Measurements from ENCODE around the gene AFAP1.

AFAP1 gene

GRCh38 chr4:7906171-7906701 lies 33.4 kb downstream of the AFAP1 start:
- DNase-seq (ENCODE audit: low spot score): no peak
- Histone ChIP-seq H3K4me3 (peak overlapping the region; percentile 13), H3K27ac (peak overlapping the region; percentile 80 to 81)
- TF ChIP-seq CTCF (IDR thresholded peaks at IDR 0.05): no peak

GRCh38 chr4:7904952-7905915 lies 34.4 kb downstream of the AFAP1 start:
- no peak for TF ChIP-seq CTCF (IDR thresholded peaks at IDR 0.05)
- no peak for DNase-seq (ENCODE audit: low spot score)
- Histone ChIP-seq H3K27ac (peak overlapping the region; percentile 80 to 81), H3K4me3 (peak overlapping the region; percentile 13)

- Histone ChIP-seq H3K4me3 (peak overlapping the region; percentile 6), H3K27ac (peak overlapping the region; percentile 80 to 81)
- no peak for TF ChIP-seq CTCF (IDR thresholded peaks at IDR 0.05)
- no peak for DNase-seq (ENCODE audit: low spot score)
These were observed 35.7 kb downstream of the AFAP1 start for GRCh38 chr4:7903791-7904516.

- Histone ChIP-seq H3K27ac (peak overlapping the region; percentile 80), H3K4me3 (peak overlapping the region; percentile 8)
- no peak for TF ChIP-seq CTCF (IDR thresholded peaks at IDR 0.05)
These were observed 36.8 kb downstream of the AFAP1 start for GRCh38 chr4:7902826-7903225.

GRCh38 chr4:7902101-7902553 lies 37.5 kb downstream of the AFAP1 start:
- no peak for TF ChIP-seq CTCF (IDR thresholded peaks at IDR 0.05)
- DNase-seq (ENCODE audit: low spot score): no peak
- Histone ChIP-seq H3K4me3 (peak overlapping the region; percentile 31), H3K27ac (peak overlapping the region; percentile 80)

More at GRCh38 chr4:7902826-7903225, 36.8 kb downstream of the AFAP1 start:
- no peak for DNase-seq (ENCODE audit: low spot score)

GRCh38 chr4:7901311-7901885 lies 38.3 kb downstream of the AFAP1 start:
- Histone ChIP-seq H3K27ac (peak overlapping the region; percentile 80), H3K4me3 (no peak overlapping the region)
- TF ChIP-seq CTCF (IDR thresholded peaks at IDR 0.05): no peak
- DNase-seq (ENCODE audit: low spot score): no peak
